ENCODE measurements around the gene MGAT4B. TPM values are rescaled to one million over a fixed set of nuclear protein-coding genes. Genes with fewer than 3 reads are reported as not detected.

The MGAT4B gene
- polyA plus RNA-seq, 1 donor (not counting 4 experiments of a cell fraction or from before 2014, with no cell fraction given) = 69.8 TPM

- FAIRE-seq (no peak), DNase-seq (ENCODE audit: low read depth, low spot score) (no peak)
- Histone ChIP-seq H3K79me2 (ENCODE audit: control insufficient read depth, insufficient read depth, low read length) (peaks cover 11% of the 10 kb centered on the region), H3K27me3 (ENCODE audit: control insufficient read depth, extremely low read depth, insufficient read depth, low read length) (no peaks in the 10 kb centered on the region), H3K27ac (ENCODE audit: control insufficient read depth, insufficient read depth, low read length) (no peak overlapping the region), H3K4me3 (ENCODE audit: control insufficient read depth in 2 of 3, extremely low read depth in 1 of 3, insufficient read depth in 2 of 3, low read depth in 1 of 3, low read length in 3 of 3) (no peak overlapping the region), H3K4me2 (ENCODE audit: control insufficient read depth, extremely low read depth, insufficient read depth, low read depth, low read length) (no peak overlapping the region), H3K36me3 (ENCODE audit: control insufficient read depth in 2 of 2, extremely low read depth in 1 of 2, insufficient read depth in 2 of 2, low read length in 2 of 2) (peaks cover 25 to 36% of the 10 kb centered on the region in 2 experiments), H2AFZ (ENCODE audit: control insufficient read depth, low read length) (no peak overlapping the region), H3K9me3 (ENCODE audit: control insufficient read depth, low read depth, low read length) (no peaks in the 10 kb centered on the region), H4K20me1 (ENCODE audit: control insufficient read depth, extremely low read depth, insufficient read depth, low read length) (peaks cover 6% of the 10 kb centered on the region), H3K4me1 (ENCODE audit: control insufficient read depth, extremely low read depth, insufficient read depth, low read length) (peaks cover 27% of the 10 kb centered on the region), H3K9ac (ENCODE audit: control insufficient read depth, extremely low read depth, insufficient read depth, low read length) (no peak overlapping the region), H3K9me1 (ENCODE audit: control insufficient read depth, extremely low read depth, insufficient read depth, low read length) (no peaks in the 10 kb centered on the region)
- no peak for TF ChIP-seq CTCF (optimal IDR thresholded peaks at IDR 0.05 in 1 of 3, IDR thresholded peaks at IDR 0.05 in 1 of 3, conservative IDR thresholded peaks at IDR 0.05 in 1 of 3; ENCODE audit: extremely low read depth in 1 of 3, insufficient read depth in 2 of 3, low read length in 3 of 3)
- TF ChIP-seq EZH2 (IDR thresholded peaks at IDR 0.05; ENCODE audit: low read length) = no peak
- dilution Hi-C loops (cut with MboI; ENCODE audit: extremely low pct_ligation_motif_present, low sequenced_read_pairs) = no loop called here
These were observed 7.7 kb downstream of the MGAT4B start for GRCh38 chr5:179798771-179799643.

- no peaks in the 10 kb centered on the region for H3K27me3 ChIP-seq (ENCODE audit: control insufficient read depth, extremely low read depth, insufficient read depth, low read length)
- H3K9me3 ChIP-seq (ENCODE audit: control insufficient read depth, low read depth, low read length) = no peaks in the 10 kb centered on the region
- H3K4me3 ChIP-seq (ENCODE audit: control insufficient read depth in 2 of 3, extremely low read depth in 1 of 3, insufficient read depth in 2 of 3, low read depth in 1 of 3, low read length in 3 of 3) = no peak overlapping the region
- TF ChIP-seq CTCF (optimal IDR thresholded peaks at IDR 0.05 in 1 of 3, IDR thresholded peaks at IDR 0.05 in 1 of 3, conservative IDR thresholded peaks at IDR 0.05 in 1 of 3; ENCODE audit: extremely low read depth in 1 of 3, insufficient read depth in 2 of 3, low read length in 3 of 3) (no peak), EZH2 (IDR thresholded peaks at IDR 0.05; ENCODE audit: low read length) (no peak)
- FAIRE-seq = no peak
- peaks cover 5% of the 10 kb centered on the region for H3K79me2 ChIP-seq (ENCODE audit: control insufficient read depth, insufficient read depth, low read length)
- H3K9me1 ChIP-seq (ENCODE audit: control insufficient read depth, extremely low read depth, insufficient read depth, low read length) = no peaks in the 10 kb centered on the region
- peaks cover 25 to 35% of the 10 kb centered on the region in 2 experiments for H3K36me3 ChIP-seq (ENCODE audit: control insufficient read depth in 2 of 2, extremely low read depth in 1 of 2, insufficient read depth in 2 of 2, low read length in 2 of 2)
- no peak overlapping the region for H3K4me2 ChIP-seq (ENCODE audit: control insufficient read depth, extremely low read depth, insufficient read depth, low read depth, low read length)
- peaks cover 27% of the 10 kb centered on the region for H3K4me1 ChIP-seq (ENCODE audit: control insufficient read depth, extremely low read depth, insufficient read depth, low read length)
- H3K27ac ChIP-seq (ENCODE audit: control insufficient read depth, insufficient read depth, low read length) = no peak overlapping the region
- dilution Hi-C loops (cut with MboI; ENCODE audit: extremely low pct_ligation_motif_present, low sequenced_read_pairs) = no loop called here
- H2AFZ ChIP-seq (ENCODE audit: control insufficient read depth, low read length) = no peak overlapping the region
- no peak for DNase-seq (ENCODE audit: low read depth, low spot score)
- peaks cover 6% of the 10 kb centered on the region for H4K20me1 ChIP-seq (ENCODE audit: control insufficient read depth, extremely low read depth, insufficient read depth, low read length)
- no peak overlapping the region for H3K9ac ChIP-seq (ENCODE audit: control insufficient read depth, extremely low read depth, insufficient read depth, low read length)
These were observed 8.4 kb downstream of the MGAT4B start for GRCh38 chr5:179798144-179798770.

Data from keratinocyte (primary cell).